GM18868 (cell line): ENCODE data around the gene RENBP.

Source experiments
- ATAC-seq: cut with Tn5 transposase; IDR thresholded peaks from one replicate; pipeline ENCODE4 v1.9.1; 2021; ENCODE audit warnings: mild to moderate bottlenecking, moderate library complexity; ENCODE audit not compliant: unreplicated experiment

The RENBP gene

DNA sequence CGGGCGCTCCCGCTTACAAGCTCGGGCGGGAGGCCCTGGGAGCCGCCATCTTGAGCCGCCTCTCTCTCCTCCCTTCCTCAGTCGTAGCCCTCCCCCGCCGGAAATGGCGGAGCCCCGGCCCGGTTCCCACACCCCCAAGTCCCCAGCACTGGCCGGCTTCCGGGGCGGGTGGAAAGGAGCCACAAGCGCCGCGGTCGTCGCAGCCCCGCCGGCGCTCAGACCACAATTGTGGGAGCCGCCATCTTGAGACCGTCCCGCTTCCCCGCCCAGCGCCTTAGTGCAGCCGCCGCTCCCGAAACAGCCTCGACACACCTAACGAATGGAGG lies 26.6 kb upstream of the RENBP start:
- ATAC-seq: peak; percentile 29

DNA sequence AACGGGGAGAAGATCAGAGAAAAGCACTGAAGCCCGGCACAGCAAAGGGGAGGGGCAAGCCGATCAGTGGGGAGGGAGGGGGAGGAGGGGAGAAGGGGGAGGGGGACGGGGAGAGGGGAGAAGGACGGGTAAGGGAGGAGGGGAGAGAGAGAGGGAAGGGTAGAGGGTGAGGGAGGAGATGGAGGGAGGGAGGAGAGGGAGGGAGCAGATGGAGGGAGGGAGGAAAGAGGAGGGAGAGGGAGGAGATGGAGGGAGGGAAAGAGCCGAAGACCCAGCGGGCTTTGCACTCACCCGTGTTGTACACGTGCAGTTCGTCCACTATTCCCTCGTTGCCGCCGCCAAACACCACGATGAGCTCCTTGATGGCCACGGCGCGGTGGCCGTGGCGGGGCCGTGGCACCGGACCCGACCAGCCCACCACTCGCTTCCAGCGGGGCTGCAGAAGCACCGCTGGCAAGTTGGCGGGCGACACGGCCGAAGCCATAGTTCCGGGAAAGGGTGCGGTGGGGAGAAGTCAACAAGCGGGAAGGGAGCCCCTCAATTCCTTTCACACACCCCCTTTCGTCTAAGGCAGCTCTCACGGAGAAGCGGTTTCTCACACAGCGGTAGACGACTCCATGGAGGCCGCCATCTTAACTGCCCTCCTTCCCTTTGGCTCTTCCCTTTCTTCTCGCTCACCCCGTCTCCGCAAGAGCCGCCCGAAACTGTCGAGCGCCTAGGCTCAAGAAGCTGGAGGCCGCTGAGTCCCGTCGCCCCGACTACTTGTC lies 26.1 kb upstream of the RENBP start:
- ATAC-seq: no peak

DNA sequence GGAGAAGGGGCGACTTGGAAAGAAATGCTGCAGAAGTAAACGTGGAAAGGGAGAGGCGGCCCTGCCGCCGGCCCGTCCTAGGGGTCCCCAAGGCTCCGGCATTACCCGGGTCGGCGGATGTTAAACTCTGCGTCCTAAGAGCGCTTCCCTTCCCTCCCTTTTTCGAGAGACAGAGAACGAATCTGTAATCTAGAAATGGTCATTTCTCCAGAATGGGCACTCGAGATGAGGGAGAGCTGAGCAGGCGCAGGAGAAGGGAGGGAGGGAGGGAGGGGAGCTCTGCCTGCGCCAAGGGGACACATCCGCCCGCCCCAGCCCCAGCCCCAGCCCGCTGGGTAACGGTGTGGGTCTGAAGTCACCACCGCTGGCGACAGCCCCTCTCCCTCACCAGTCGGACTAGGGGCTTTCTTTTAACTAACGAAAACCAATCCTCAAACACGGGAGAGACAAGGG lies 25.5 kb upstream of the RENBP start:
- ATAC-seq: no peak

DNA sequence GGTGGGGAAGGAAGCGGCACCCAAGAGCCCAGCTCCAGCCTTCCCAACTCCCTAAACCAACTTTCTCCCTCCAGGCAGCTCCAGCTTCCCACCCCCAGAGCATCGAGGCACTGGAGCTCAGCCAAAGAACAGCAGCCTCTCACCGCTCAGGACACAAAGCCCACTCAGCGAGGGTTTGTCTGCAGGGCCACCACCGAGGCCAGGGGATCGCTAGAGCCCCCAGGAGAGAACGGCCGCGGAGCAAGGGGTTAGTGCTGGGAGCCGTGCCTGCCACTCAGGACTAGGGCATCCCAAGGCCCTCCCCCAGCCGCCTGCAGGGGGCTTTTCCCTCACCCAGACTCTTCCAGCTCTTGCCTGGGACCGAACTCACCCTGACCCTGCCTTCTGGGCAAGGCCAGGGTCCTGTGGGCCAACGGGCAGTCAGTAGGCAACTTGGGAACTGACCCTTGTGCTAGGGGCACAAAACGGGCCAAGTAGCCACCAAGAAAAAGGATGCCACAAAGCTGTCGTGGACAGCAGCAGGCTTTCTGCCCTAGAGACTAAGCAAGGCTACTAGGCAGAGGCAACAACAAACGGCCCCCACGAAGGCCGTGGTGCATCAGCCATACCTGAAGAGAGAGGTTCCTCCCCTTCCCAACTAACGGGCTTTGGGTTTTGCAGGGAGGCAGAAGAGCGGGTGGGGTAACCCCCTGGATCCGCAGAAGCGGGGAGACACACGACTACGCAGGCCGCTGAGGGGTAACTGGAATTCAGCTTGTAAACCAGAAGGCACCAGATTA lies 24.9 kb upstream of the RENBP start:
- no peak for ATAC-seq

DNA sequence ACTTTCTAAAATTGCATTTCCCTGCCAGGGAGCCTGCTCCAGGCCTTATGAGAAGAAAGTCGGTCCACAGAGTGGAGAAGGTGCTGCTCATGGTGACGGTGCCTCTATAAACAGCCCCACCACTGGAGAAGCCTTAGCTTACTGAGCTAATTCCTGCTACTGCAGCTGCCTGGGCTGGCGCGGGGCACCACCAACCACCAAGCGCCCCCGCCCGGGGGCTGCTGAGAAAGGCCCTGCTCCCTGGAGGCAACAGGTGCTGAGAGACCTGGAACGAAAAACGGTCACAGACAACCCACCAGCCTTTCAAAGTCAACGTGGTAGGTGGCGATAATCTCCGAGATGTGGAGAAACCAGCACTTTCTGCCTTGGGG lies 24.3 kb upstream of the RENBP start:
- ATAC-seq: no peak

DNA sequence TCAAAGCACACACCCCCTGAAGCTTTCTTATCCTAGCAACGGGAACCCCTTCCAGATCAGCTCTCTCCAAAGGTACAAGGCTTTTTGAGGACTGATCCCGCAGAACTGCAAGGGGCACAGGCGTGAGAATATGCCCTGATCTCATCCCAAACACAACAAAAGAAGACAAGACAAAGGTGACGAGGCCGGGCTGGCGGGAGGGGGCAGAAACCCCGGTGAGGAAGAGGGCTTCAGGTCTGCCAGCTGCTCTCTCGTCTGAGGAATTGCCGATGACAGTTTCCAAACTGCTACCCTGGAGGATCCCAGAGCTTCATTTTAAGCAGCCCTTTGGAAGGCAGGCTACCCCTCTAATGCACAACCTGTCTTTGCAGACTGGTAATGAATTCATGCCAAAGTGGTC lies 23.8 kb upstream of the RENBP start:
- no peak for ATAC-seq

DNA sequence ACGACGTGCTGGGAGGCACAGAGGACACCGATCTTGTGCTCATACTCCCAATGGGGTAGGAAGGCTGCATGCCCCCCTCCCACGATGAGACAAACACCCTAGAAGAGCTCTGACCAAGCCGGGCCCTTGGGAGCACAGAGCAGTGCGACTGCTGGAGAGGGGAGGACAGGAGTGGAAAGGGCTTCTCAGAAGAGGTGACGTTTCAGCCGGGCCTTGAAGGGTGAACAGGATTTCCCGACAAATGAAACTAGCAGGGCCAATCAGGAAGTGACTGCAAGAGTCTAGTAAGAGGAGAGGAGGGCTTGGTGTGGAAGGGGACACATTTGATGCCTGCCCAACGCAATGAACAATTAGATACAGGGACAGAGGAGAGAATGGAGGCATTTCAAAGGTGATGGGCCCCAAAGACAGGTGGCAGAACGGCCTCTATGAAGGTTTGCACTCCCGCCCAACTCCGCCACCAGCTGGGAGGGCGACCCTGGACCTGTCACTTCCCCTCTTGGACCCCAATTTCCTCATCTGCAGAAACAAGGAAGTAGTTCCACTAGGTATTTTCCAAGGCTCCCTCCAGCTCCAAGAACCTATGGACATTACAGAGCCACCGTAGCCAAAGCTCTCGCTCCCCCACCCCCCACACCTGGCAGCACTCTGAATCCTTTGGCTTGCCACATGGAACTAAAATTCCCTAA lies 23.2 kb upstream of the RENBP start:
- no peak for ATAC-seq

DNA sequence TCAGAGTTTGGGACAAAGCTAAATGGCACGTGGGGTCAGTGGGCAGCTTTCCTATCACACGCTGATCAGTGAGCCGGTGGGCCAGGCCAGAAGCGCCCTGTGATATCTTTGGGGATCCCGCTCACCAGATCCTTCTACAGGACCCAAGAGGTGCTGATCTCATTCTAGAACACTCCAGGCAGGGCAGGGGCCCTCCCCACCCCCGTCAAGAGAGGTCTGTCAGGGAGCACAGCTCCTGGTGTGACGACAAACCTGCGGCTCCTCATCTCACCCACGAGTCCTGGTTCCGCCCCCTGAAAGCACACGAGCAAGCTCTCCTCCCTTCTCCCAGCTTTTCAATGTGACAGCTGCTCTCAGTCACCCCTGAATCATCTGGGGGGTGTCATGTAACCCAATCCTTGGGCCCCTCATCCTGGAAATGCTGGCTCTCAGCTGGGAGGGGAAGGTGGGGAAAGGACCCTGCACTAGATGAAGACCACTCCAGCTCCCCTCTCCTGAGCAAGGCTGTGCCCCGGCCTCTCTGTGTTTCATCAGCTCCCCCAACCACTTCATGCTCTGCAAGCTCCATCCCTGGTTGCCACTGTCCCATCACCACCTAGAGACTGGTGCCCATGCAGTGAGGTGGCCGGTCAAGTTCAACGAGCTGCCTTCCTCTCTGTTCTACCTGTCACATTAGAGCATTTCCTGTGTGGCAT lies 22.5 kb upstream of the RENBP start:
- ATAC-seq: no peak

DNA sequence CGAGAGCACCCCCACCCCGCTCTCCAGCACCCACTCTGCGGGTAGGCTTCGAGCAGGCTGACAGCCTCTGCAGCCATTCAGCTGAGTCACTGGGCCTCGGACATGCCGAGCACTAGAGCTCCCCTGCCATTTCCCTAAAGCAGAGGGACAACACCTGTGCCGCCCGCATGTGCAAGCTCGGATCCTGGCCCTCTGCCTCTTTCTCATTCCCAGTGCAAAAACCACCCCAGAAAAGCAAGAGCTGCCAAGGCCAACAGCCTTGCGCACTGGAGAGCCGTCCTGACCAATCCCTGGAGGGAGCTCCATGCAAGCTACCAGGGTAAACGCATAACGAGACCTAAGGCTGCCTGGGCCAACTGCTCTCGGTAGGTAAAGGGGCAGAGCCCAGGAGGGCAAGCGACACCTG lies 21.8 kb upstream of the RENBP start:
- no peak for ATAC-seq

DNA sequence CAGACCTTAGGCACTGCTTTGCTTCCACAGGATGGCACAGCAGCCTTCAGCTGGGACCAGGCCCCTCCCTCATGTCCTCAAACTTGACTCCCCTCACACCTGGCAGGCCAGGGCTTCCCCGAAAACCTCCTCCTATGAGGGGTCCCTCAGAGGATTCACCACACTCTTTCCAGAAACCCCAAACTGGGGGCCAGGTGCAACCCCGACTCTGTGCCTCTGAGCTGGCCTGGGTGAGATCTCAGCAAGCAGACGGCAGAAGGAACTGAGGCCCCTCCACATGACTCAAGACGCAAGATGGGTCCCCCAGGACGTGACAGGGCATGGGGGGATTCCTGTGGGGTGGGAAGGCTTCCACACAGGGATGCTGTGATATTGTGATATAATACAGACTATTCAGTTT lies 21.0 kb upstream of the RENBP start:
- no peak for ATAC-seq

DNA sequence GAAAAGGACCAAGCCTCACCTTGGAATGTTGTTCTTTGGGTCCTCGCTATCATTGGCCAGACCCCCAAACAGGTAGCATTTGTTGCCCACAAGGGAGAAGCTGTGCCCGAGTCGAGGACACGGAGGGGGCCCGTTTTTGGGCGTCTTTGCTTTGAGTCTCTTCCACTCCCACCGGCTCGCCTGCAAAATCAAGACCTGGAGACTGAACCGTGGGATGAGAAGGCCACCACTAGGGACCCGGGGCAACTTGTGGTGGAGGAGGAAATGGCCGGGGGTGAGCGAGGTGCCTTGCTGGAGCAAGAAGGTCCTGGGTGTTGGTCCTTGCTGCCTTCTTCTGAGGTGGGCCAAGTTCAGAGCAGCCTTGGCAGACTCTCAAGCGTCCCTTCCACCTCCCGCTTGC lies 19.7 kb upstream of the RENBP start:
- ATAC-seq: no peak

DNA sequence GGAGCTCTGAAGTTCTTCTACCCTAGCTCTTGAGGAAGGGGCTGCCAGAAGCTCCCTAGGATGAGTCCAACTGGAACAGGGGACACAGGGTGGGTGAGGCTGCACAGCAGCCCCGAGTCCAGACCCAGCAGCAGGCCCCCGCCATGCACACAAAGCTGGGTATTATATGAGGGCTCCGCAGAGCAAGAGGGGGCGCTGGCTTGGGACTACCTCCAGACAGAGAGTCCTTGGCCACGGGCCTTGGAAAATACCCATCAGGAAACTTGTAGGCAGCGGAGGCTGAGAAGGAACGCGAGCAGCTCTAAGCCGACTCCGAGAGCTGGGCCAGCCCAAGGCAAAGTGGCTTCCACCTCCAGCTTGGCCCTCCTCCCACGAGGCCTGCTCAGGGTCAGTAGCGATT lies 19.1 kb upstream of the RENBP start:
- ATAC-seq: no peak

DNA sequence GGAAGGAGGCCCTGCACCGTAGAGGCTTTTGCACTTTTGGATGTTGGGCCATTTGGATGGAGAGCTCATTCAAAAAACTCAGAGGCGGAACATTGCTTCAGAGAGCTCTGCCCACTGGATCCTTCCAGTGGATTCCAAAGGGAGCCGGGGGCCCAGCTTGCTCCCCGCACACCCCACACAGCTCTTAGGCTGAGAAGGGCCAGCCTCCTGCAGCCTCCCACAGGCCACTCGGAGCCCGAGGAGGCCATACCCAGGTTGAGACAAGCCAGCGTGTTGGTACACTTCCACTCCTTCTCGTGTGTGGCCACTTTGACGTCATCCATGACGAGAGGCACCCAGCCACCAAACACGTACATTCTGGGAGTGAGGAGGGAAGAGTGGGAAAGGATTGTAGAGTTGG lies 16.8 kb upstream of the RENBP start:
- ATAC-seq: no peak

DNA sequence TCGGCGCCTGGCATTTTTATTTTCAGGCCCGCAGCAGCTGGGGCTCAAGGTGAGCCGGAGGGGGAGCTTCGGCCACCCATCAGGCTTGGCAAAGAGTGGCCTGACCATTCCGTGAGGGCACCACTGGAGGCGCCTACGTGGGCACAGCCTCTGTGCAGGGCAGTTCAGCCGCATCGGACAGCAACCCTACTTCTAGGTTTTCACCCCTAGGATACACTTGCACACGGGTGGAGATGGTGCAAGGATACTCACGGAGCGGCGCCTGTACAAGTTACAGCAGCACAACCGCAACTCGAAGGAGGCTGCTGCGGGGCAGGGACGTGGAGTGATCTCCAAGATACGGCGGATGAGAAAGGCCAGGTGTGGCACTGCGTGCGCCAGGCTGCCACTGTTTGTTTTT lies 16.3 kb upstream of the RENBP start:
- ATAC-seq: no peak

DNA sequence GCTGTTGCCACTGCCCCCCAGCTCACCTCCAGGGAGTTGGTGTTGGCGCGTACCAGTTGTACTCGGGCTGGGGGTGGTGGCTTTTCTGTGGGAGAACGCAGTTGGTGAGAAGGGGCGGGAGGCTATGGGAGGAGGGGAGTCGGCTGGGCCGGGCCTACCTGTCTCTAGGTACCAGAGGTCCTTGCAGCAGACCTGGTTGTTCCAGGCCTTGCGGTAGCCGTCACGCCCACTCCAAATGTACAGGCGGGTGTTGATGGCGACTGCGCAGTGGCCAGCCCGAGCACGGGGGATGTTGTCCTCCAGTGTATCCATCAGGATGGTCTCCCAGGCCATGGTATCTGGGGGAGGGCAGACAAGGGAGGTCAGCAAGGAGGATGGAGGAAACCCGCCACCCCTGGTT lies 15.6 kb upstream of the RENBP start:
- ATAC-seq: no peak

DNA sequence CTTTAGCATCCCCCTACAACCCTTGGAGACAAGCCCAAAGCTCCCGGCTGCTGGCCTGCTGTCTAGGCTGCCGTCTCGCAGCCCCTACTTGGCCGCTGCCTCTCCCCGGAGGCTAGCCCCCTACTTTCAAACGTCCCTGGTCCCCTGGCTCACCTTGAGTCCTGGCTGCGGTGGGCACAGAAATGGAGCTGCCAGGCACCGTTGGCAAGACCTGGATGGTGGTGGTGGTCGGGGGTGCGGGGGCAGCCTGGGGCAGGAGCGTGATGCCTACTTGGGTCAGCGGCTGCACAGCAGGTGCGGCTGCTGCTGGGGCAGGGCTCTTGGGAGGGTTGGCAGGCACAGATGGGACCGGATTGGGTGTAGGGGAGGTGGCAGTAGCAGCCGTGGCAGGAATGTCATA lies 15.2 kb upstream of the RENBP start:
- ATAC-seq: no peak

DNA sequence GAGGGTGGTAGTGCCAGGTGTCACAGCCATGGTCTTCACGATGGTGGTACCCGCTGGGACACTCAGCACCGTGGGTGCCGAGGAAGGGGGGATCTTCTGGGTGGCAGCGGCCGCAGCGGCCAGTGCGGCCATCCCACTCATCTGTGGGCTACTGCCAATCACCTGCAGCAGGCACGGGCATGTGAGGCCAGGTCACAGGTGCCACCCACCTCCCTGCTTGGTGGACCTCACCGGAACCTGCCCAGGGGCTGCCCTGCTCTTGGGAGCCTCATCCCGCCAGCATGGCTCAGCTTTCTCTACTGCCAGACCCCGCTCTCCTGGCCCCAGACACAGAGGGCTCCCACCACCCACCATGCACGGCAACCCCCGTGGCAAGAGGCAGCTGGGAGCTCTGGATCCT lies 14.2 kb upstream of the RENBP start:
- ATAC-seq: no peak

DNA sequence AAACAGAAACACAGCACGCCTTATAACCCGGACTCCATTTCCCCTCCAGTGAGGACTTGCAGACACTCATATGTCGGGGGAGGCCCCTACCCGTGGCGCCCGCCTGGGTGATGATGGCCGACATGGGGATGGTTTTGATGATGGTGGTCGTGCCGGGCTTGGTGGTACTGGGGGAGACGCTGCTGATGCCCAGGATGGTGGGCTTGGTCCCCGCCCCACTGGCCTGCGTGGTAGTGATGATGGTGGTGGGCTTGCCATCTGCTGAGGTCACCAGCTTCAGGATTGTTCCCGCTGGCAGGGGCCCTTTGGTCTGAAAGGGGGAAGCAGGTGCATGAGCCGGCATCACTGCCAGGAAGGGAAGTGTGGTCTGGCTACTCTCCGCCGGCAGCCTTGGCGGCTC lies 12.8 kb upstream of the RENBP start:
- ATAC-seq: no peak

DNA sequence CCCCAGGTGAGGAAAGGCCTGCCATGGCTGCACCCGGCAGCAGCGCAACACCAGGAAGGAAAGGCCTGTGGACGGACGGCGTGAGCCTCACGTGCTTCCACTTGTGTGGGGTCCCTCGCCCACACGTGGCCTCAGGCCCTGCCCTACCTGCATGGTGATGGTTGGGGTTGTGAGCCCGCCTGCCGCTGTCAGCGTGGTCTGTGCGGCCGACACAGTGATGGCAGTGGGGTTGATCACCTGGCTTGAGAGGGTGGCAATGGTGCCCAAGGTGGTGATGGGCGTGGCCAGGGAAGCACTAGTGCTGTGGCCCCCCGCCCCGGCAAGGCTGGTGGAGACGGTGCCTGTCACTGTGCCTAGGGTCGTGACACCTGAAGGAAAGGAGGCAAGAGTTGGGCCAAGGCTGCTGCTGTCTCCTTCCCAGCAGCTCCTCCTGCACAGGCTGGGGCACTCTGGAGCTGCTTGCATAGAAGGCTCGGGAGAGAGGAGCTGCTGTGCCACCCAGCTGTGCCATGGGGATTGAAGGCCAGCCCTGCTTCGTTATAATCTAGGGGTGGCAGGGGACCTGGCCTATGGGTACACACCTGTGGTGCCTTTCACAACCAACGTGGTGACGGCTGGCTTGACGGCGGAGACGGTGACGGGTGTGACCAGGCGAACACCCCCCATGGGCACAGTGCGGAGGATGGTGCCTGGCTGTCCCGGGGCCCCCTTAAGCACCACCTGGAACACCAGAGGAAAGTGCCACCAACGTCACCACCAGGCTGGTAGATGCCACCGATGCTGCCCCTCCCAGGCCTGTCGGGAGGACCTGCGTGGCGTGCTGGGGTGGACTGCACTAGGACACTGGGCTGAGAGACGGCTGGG lies 11.8 kb upstream of the RENBP start:
- no peak for ATAC-seq

DNA sequence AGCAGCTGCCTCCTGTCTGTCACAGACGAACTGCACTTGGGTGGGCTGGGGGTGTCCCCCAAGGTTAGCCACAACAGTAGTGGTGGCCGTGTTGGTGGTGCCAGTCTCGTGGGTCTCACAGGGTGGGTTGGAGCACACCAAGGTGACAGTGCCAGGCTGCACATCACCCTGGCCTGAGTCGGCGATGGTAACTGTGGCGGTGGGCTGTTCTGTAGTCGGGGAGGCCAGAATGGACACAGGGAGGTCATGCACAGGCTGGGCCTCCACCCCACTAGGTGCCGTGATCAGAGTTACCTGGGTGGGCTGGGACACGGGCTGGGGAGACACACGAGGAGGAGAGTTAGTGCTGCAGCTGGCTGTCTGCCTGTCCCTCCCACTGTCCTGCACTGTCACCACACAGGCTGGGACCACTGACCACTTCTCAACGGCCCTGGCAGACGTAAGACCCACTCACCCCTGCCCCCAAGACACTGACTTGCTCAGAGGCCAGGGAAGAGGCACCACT lies 10.8 kb upstream of the RENBP start:
- no peak for ATAC-seq
